Hair follicular keratinocyte (primary cell): ENCODE results near the gene SHISA3. TPM values are rescaled to one million over a fixed set of nuclear protein-coding genes. Genes with fewer than 3 reads are reported as not detected.

Source experiments
- total RNA-seq: library from RNA; depleted of rRNA; stranded (reverse); fragments of >200 nt; gene quantifications from 2 replicates; pipeline ENCODE4 v1.2.3, GENCODE V29; 2015

SHISA3 gene
- not detected in 2 replicates for total RNA-seq

GRCh38 chr4:42396752-42397634, at the start of gene SHISA3:
Gene SHISA3 (plus strand): TSS chr4:42397488. CDS start chr4:42398057, 569 bp downstream.

Other genes starting within 250 kb of the SHISA3 start
- not detected in 2 replicates for gene BEND4, start 244.8 kb upstream of the SHISA3 start, total RNA-seq